ENCODE measurements around the gene SLC16A1.
"Not testable (repeated sequence)": the region's sequence is repeated elsewhere in the genome, so short reads cannot be mapped to it uniquely, and the experiment has no call there.

Gene SLC16A1

GRCh38 chr1:112888630-112889029 lies 67.4 kb downstream of the SLC16A1 start:
- in situ Hi-C loops (cut with HindIII; ENCODE audit: low sequenced_read_pairs): no loop called here

DNA sequence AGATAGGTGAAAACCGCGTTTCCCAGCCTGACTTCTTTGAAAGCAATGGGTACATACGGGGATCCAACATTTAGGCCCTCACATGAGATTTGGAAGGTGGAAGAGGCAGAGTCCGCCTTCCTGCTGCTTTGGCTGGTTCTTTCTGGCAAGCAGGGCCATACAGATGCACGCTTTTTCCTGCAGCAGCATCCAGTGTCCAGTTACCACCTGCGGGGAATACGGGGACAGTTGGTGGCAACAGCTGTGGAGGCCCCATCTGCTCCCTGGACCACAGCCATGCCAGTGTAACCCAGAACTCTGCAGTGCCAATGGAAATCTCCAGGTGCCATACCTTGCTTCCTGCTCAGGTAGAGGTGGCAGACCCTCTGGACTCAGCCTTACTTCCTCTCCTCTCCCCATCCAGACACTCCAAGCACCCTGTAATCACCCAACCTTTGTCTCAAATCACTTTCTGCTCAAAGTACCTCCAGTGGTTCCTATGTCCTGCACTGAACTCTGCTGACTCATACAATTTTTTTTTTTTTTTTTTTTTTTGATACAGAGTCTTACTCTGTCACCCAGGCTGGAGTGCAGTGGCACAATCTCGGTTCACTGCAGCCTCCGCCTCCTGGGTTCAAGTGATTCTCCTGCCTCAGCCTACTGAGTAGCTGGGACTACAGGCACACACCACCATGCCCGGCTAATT lies 68.3 kb downstream of the SLC16A1 start:
- in situ Hi-C loops (cut with HindIII; ENCODE audit: low sequenced_read_pairs): no loop called here

DNA sequence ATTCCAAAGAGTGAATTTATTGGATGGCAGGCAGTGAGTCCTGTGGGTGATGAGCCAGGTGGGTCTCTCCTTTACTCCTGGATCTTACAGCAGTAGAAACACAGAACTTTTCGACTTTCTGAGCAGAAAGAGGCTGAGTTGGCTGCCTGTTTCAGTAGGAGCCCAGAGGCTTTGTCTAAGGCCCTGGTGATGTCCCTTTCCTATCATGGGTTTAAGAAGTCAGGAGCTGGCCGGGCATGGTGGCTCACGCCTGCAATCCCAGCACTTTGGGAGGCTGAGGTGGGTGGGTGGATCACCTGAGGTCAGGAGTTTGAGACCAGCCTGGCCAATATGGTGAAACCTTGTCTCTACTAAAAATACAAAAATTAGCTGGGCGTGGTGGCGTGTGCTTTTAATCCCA lies 71.0 kb downstream of the SLC16A1 start:
- in situ Hi-C loops (cut with HindIII; ENCODE audit: low sequenced_read_pairs): not testable (repeated sequence)

GRCh38 chr1:112882271-112882744 lies 73.7 kb downstream of the SLC16A1 start:
- in situ Hi-C loops (cut with HindIII; ENCODE audit: low sequenced_read_pairs): no loop called here

GRCh38 chr1:112881742-112882127 lies 74.3 kb downstream of the SLC16A1 start:
- in situ Hi-C loops (cut with HindIII; ENCODE audit: low sequenced_read_pairs): no loop called here

DNA sequence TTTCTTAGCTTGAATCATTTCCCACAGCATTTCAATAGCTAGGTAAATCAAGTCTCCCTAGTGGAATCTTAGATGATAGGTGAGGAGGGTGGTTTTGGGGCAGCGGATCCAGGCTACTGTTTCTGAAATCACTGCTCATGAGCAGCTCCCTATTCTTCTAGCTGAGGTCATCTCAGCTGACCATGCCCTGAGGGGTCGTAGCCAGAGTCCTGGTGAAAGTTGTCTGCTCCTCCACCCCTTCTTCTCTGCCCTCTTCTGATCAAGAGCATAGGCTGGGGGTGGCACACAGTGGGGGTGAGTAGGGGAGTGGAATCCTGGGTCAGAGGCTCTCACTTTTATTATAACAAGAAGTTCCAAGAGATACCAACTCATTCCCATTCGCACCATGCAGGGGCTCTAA lies 76.2 kb downstream of the SLC16A1 start:
- in situ Hi-C loops (cut with HindIII; ENCODE audit: low sequenced_read_pairs): loop anchor here (5.0 kb wide), 1 partner anchor 162 kb away; no protein-coding TSS in a partner anchor

GRCh38 chr1:112878321-112878720 lies 77.7 kb downstream of the SLC16A1 start:
- in situ Hi-C loops (cut with HindIII; ENCODE audit: low sequenced_read_pairs): loop anchor here (5.0 kb wide), 1 partner anchor 164 kb away; no protein-coding TSS in a partner anchor

GRCh38 chr1:112877750-112878149 lies 78.2 kb downstream of the SLC16A1 start:
- in situ Hi-C loops (cut with HindIII; ENCODE audit: low sequenced_read_pairs): loop anchor here (5.0 kb wide), 1 partner anchor 165 kb away; no protein-coding TSS in a partner anchor

- in situ Hi-C loops (cut with HindIII; ENCODE audit: low sequenced_read_pairs): loop anchor here (5.0 kb wide), 1 partner anchor 166 kb away; no protein-coding TSS in a partner anchor
These were observed 79.7 kb downstream of the SLC16A1 start for GRCh38 chr1:112876315-112876714.

- in situ Hi-C loops (cut with HindIII; ENCODE audit: low sequenced_read_pairs): no loop called here
These were observed 83.4 kb downstream of the SLC16A1 start for GRCh38 chr1:112872551-112872962.

DNA sequence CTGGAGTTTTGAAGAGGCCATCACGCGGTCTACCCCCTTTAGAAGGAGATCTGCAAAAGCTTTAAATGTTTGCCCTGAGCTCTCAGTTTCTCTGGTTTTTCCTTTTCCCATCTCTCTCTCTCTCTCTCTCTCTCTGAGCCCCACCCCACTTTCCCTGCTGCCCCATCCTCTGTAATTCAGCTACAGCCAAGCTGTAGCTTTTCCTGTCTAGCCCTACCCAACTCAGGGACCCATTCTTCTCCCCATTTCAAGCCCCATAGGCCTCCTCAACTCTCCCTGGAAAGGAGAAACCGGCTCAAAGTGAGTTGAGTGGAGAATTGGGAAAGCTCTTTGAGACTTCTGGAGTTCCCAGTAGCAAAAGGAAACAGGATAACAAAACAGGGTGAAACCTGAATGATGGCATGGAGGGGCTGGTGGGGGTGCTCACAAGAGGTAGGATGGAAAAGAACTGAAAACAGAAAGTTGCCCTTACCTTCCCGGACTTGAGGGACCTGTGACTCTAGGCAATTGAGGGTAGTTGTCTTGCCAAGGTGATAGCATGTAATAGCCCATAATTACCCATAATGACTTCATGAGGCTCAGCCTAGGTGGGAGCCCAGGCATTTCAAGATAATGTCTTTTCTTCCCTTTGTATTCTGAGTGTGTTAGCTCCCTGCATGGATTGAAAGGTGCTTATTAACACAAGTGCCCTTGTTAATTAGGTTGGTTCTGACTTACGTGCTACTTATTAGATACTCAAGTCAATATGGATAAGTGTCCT lies 84.9 kb downstream of the SLC16A1 start:
- in situ Hi-C loops (cut with HindIII; ENCODE audit: low sequenced_read_pairs): no loop called here

DNA sequence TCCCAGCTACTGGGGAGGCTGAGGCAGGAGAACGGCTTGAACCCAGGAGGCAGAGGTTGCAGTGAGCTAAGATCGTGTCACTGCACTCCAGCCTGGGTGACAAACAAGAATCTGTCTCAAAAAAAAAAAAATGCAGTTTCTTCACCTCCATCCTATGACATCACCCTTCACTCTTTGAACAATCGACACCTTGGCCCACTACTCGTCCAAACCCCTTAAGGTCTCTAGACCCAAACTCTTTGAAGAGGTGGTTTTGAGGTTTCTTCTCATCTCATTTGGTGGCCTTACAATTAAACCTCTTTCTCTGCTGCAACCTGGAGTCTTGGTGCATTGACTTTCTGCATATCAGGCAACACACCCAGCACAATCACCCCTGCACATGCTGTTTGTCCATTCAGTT lies 86.1 kb downstream of the SLC16A1 start:
- in situ Hi-C loops (cut with HindIII; ENCODE audit: low sequenced_read_pairs): no loop called here

DNA sequence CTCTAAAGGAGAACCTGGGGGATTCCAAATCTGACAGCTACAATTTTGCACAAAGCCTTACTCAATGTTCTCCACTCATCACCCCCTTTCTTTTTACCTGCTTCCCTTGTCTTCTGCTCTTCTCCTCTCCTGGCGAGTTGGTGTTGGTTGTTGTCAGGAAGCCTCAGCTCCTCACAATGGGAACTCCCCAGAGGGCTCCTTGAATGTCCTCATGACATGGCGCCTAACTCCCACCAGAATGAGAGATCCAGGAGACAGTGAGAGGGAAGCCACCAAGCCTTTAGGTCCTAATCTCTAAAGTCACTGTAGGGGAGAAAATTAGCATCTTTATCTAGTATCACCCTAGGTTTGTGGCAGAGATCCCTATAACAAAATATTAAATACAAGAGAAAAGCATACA lies 87.8 kb downstream of the SLC16A1 start:
- in situ Hi-C loops (cut with HindIII; ENCODE audit: low sequenced_read_pairs): no loop called here

DNA sequence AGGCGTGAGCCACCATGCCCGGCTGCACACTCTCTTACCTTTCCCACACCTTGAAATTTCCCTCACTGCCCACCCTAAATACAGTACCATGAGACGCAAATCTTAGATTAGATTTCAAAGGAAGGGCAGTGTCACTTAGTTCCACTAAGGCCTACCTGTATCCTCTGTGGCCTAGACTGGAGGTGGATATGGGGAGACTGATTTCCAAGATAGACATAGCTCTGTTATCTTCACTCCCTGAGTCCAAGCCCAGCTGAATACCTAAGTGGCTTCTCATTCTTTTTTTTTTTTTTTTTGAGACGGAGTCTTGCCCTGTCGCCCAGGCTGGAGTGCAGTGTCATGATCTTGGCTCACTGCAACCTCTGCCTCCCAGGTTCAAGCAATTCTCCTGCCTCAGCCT lies 89.0 kb downstream of the SLC16A1 start:
- in situ Hi-C loops (cut with HindIII; ENCODE audit: low sequenced_read_pairs): no loop called here

DNA sequence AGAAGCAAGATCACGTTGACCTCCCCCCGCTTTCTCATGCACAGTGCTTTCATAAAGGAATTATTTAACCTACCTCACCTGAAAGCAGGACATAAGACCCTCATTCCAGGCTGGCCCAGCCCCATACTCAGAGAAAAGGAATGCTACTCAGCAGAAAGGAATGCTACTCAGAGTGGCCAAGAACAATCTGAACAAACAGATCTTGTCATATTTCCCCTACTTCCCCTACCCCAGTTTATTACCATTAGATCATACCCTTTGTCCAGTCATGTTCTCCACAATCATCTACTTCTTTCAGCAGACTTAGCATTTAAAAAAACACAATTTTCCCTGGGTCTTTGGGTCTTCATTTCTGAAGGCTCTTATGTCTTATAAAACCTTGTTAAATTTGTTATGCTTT lies 89.8 kb downstream of the SLC16A1 start:
- in situ Hi-C loops (cut with HindIII; ENCODE audit: low sequenced_read_pairs): no loop called here

- in situ Hi-C loops (cut with HindIII; ENCODE audit: low sequenced_read_pairs): no loop called here
These were observed 93.1 kb downstream of the SLC16A1 start for GRCh38 chr1:112862753-112863426.
